ENCODE measurements around the gene PBLD.
"Not testable (repeated sequence)": the region's sequence is repeated elsewhere in the genome, so short reads cannot be mapped to it uniquely, and the experiment has no call there.

Gene PBLD

GRCh38 chr10:68288717-68289116, 44.0 kb downstream of the PBLD start:
- H3K4me3 ChIP-seq = no peak overlapping the region

GRCh38 chr10:68284062-68285001, 48.4 kb downstream of the PBLD start:
- Histone ChIP-seq H3K27ac (no peak overlapping the region), H3K4me3 (no peak overlapping the region)

More at GRCh38 chr10:68288717-68289116, 44.0 kb downstream of the PBLD start:
- no peak overlapping the region for H3K27ac ChIP-seq

- Histone ChIP-seq H3K4me3 (no peak overlapping the region), H3K27ac (no peak overlapping the region)
These were observed 52.0 kb downstream of the PBLD start for GRCh38 chr10:68280758-68281157.

DNA sequence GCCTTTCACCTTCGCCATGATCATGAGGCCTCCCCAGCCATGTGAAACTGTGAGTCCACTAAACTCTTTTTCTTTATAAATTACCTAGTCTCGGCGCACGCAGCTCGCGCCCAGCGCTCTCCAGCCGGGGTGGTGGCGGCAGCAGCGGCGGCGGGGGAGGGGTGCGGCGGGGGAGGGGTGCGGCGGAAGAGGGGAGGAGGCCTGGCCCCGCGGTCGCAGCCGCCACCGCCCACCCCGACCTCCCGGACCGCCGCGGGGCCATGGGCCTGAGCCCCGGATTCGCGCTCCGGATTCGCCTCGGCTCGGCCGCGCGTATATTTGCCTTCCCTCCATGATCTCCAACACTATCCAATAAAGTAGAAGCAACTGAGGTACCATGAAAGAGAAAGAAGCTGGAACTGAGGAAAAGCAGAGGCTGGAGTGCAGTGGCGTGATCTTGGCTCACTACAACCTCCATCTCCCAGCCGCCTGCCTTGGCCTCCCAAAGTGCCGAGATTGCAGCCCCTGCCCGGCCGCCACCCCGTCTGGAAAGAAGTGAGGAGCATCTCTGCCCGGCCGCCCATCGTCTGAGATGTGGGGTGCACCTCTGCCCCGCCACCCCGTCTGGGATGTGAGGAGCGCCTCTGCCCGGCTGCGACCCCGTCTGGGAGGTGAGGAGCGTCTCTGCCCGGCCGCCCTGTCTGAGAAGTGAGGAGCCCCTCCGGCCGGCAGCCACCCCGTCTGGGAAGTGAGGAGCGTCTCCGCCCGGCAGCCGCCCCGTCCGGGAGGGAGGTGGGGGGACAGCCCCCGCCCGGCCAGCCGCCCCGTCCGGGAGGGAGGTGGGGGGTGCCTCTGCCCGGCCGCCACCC, 53.6 kb downstream of the PBLD start:
- H3K27ac ChIP-seq = not testable (repeated sequence)

DNA sequence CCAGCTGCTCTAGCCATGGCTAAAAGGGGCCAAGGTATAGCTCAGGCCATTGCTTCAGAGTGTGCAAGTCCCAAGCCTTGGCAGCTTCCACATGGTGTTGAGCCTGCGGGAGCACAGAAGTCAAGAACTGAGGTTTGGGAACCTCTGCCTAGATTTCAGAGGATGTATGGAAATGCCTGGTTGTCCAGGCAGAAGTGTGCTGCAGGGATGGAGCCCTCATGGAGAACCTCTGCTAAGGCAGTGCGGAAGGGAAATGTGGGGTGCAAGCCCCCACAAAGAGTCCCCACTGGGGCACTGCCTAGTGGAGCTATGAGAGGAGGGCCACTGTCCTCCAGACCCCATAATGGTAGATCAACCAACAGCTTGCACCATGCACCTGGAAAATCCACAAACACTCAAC, 54.9 kb downstream of the PBLD start:
- not testable (repeated sequence) for H3K27ac ChIP-seq

More for the DNA sequence above, 53.6 kb downstream of the PBLD start:
- not testable (repeated sequence) for H3K4me3 ChIP-seq

DNA sequence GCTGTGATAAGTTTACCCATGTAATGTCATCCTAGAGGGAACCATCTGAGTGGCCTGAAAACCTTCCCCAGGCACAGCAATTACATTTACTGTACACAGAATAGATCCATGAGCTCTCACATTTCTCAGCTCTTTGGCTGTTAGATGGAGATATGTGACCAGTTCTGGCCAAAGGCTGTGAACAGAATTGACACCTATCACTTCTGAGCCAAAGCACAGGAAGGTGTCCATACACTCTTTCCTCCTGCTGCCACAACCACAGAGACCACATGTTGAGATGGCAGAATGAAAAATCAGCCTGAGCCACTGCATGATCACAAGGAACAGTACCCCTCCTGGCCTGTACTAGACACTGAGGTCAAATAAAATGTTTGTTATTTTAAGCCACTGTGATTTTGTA, 56.5 kb downstream of the PBLD start:
- Histone ChIP-seq H3K27ac (no peak overlapping the region), H3K4me3 (no peak overlapping the region)

More for the DNA sequence above, 54.9 kb downstream of the PBLD start:
- H3K4me3 ChIP-seq = not testable (repeated sequence)

DNA sequence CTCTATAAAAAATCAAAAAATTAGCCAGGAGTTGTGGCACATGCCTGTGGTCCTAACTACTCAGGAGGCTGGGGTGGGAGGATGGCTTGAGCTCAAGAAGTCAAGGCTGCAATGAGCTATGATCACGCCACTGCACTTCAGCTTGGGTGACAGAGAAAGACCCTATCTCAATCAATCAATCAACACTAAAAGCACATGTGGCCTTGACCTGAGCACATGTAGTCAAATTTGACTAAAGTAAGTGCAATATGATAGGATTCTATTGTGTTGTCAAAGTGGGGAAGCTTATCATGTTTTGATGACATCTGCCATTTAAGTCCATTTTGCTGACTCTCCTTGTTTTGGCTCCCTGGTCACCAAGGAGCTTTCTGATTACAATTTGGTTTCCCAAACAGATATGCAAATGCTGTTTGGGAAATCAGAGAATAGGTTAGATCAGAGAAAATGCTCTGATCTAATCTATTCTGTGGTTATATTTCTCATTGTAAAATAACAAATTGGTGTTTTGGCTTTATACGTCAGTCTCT, 57.1 kb downstream of the PBLD start:
- Histone ChIP-seq H3K4me3 (no peak overlapping the region), H3K27ac (no peak overlapping the region)

DNA sequence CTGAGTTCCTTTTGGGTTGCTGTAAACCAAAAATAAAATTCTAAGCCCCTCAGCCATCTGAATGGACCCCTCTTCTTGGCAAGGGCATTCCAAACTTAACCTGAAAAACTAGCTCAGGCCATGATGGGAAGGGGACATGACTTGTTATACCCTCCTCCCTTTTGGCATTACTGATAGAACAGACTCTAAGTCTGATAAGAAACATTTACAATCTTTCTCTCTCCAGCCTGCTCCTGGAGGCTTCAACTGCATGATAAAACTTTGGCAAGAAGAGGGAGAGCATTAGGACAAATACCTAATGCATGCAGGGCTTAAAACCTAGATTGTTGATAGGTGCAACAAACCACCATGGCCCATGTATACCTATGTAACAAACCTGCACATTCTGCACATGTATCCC, 59.9 kb downstream of the PBLD start:
- Histone ChIP-seq H3K4me3 (no peak overlapping the region), H3K27ac (no peak overlapping the region)

- H3K27ac ChIP-seq = no peak overlapping the region
- H3K4me3 ChIP-seq = no peak overlapping the region
These were observed 61.4 kb downstream of the PBLD start for GRCh38 chr10:68271196-68271882.

DNA sequence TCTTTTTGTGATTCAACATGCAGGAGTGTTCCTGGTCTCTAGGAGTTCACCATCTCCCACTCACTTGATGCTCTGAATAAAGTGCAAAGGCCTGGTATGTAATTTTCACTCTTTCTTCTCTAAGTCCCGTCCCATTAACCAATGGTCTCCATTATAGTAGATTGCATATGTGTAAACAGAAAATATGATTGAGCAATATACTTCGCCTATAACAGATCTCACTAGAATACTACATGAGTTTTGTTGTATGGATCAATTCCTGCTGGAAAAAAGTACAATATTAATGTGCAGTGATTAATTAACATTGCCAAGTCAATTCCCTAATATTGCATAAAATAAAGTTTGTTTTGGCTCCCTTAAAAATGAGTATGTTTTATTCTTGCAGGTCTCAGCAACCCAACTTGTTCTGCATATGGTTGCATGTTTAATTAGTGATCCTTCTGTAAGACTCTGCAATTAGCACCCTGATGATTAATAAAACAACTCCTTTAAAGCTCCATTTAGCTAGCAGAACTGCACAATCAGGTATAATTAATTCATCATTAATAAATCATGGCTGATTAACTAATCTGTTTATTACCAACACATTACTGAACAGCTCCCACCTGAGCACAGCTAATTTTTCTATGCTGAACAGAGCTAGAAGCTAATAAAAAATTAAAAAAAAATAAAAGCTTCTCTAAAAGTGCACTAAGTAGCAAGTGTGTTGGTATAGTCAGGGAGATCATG, 63.0 kb downstream of the PBLD start:
- no peak overlapping the region for H3K4me3 ChIP-seq
- H3K27ac ChIP-seq = no peak overlapping the region

DNA sequence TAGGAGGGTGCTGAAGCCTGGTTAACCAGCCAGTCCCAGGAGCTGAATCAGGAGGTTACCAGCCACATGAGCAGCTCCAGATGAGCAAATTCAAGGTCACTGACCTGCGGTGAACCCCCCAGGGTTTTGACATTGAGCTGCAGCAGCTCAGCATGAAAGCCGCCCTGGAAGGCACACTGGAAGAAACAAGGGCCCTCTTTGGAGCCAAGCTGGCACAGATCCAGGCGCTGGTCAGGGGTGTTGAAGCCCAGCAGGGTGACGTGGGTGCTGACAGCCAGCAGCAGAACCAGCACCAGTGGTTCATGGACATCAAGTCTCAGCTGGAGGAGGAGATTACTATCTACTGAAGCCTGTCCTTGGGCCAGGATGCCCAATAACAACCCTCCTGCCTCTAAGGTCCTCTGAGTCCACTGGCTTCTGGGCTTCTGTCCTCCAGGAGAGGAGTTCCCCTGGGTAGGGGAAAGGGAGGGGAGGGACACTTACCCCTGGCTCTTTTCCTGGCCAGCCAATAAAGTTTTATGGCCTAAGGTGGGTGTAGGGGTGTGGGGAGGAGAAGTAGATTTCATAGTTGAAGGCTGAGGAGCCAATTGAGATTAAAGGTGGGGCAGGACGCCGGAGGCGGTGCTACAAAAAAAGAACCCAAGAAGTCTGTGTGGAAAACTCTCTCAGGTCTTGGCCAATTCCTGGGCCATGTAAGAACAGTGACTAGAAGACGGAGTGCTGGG, 71.4 kb downstream of the PBLD start:
- Histone ChIP-seq H3K4me3 (no peak overlapping the region), H3K27ac (no peak overlapping the region)

DNA sequence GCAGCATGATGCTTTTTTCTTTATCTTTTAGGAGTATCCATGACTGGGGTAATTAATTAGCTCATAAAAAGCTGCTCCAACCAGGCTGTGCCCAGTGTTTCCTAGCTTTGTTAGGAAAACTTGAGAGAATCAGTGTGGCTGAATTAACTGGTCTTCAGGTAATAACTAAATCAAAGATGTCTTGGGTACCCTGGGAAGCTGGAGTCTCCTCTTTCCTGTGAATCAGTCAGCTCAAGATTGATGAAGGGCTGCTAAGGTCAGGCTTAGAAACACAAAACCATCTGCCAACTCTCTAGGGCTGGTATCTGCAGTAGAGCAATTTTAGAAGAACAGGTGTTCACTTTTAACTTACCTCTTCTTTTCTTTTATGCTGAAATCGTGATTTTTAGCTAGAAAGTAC, 79.4 kb downstream of the PBLD start:
- Histone ChIP-seq H3K27ac (no peak overlapping the region), H3K4me3 (no peak overlapping the region)

- H3K4me3 ChIP-seq = no peak overlapping the region
- no peak overlapping the region for H3K27ac ChIP-seq
These were observed 80.9 kb downstream of the PBLD start for GRCh38 chr10:68251625-68252495.

DNA sequence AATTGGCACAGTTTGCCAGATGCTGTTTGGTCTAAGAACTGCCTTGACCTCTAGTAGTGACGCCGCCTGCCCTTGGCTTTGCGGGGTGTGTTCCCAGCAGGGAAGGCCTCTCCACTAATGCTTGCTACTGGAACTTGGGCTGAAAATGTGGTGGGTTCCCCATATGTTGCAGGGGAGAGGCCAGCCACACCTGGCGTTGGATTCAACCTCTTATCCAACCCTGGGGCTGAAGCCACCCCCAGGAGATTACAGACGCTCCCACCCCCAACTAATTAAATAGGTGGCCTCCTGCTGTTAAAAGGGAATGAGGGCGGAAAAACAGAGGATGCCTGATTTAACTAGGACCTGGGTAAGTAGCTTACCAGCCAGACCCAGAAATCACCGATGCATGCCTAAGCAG, 81.6 kb downstream of the PBLD start:
- H3K4me3 ChIP-seq = no peak overlapping the region
- H3K27ac ChIP-seq = no peak overlapping the region

GRCh38 chr10:68249297-68249696, 83.4 kb downstream of the PBLD start:
- H3K4me3 ChIP-seq = no peak overlapping the region
- H3K27ac ChIP-seq = no peak overlapping the region

DNA sequence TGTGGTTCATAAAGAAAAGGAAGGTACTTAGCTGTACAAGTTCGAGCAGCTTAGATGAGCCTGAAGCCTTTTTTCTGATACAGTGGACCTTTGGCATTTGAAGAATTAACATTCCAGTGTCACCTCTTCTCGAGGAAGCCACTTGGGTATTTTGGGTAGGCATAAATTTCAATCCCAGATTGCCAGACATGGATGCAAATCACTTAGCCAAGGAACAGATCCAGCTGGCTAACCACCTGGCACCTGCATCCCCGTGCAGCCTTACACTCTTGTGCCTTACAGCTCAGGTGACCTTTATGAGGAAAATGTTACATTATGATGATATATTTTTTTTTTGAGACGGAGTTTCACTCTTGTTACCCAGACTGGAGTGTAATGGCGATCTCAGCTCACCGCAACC, 84.8 kb downstream of the PBLD start:
- Histone ChIP-seq H3K27ac (no peak overlapping the region), H3K4me3 (no peak overlapping the region)

DNA sequence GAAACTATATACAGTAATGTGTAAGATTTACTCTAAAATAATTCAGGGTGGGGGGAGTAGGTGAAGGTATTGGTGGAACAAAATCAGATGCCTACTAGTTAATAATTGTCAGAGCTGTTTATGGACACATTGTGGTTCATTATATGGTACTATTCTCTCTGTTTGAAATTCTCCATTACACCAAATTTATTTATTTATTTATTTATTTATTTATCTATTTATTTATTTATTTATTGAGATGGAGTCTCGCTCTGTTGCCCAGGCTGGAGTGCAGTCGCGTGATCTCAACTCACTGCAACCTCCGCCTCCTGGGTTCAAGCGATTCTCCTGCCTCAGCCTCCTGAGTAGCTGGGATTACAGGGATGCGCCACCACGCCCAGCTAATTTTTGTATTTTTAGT, 86.3 kb downstream of the PBLD start:
- H3K4me3 ChIP-seq, H3K27ac ChIP-seq: not testable (repeated sequence)

DNA sequence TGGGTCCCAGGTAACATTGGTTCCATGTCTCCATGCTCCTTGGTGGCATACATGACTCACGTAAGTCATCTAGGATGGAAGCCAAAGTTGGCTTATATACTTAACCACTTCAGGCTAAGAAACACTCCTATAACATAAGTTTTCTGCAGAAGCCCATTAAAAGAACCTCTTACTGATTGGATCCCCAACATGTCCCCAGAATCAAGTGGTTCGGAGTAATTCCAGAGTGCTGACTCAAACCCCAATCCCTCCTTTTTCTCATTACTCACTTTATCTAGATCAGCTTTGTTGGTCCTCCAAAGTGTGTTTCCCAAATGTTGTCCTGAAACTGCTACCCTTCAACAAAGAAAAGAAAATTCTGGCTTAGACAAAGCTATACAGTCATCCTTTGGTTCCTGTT, 90.7 kb downstream of the PBLD start:
- H3K4me3 ChIP-seq = no peak overlapping the region
- H3K27ac ChIP-seq = no peak overlapping the region

Data from skin epidermis (tissue), 12 donors.